Activated CD4-positive, alpha-beta T cell treated with anti-CD3 and anti-CD28 coated beads, Interleukin-2, Interleukin-4, amounts not matched to agents 100 ng/mL and 50 ng/mL, durations not matched to agents 16 hours and 8 hours (primary cell): ENCODE measurements around the gene FAN1.

Source experiments
- DNase-seq: peaks from one replicate; pipeline ENCODE4 v3.0.0-alpha.2; 2020; ENCODE audit warnings: low spot score

The FAN1 gene

DNA sequence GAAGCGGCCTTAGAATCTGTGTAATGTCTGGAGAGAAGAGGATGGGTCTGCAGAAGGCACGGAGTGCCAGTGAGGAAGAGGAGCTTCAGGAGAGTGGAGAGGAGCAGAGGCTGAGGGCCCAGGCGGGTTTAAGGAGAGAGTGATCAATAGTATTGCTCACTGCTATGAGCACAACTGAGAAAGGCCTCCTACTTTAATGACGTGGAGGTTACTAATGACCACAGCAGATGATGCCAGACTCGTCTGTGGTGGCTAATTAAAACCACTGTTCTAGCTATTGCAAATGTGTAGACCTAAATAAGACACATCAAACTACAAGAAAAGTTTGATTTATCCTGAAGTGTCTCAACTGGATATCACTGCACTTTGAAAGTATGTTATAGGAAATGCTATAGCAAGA lies 54.5 kb downstream of the FAN1 start:
- DNase-seq = no peak

DNA sequence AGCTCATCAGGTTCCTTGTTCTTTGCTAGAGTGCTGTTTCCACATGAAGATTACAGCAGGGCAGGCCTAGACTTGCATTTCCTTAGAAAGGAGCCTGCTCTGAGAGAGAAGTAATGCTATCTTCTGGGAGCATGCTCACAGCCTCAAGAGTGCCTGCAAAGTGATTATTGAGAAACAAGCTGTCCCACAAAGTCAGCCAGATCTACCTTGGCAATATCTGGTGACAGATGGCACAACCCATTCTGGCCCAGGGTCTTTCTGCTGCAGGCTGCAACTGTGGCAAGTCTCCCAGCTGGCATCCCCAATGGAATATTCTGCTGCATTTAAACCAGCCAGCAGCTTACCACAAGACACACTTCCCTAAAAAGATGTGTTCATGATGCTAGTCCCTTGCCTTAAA lies 58.4 kb downstream of the FAN1 start:
- no peak for DNase-seq

DNA sequence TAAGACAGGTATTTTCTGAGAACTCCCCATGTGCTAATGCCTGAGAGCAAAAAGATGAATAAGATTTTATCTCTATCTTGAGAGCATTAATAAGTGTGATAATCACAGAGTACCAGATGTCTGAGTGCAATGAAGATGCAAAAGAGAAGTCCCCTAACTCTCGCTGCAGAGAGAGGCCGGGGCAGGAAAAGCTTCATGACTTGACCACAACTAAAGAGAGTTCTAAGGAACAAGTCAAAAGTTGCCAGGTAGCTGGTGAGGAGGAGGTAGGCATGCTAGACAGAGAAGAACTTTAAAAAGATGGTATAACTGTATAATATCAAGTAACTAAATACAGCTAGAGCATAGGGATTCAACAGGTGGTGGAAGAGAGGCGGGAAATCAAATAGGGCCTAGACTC lies 58.9 kb downstream of the FAN1 start:
- DNase-seq = no peak

DNA sequence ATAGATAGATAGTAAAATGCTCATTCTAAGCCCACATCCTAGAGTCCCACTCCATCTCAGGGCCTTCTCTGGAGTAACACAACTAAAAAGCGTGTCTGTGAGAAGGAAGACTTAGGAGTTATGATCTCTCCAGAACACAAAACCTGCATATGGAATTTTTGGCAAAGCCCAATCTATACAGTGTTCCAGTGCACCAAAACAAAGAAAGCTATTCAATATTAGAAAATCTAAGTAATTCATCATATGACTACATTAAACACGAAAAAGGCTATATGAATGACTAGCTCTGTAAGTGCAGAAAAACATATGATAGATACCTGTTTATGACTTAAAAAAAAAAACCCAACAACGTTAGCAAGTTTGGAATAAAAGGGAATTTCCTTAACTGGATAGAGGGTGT lies 60.0 kb downstream of the FAN1 start:
- DNase-seq = no peak

- DNase-seq = no peak
Observed at GRCh38 chr15:30969724-30970123, 66.0 kb downstream of the FAN1 start.

DNA sequence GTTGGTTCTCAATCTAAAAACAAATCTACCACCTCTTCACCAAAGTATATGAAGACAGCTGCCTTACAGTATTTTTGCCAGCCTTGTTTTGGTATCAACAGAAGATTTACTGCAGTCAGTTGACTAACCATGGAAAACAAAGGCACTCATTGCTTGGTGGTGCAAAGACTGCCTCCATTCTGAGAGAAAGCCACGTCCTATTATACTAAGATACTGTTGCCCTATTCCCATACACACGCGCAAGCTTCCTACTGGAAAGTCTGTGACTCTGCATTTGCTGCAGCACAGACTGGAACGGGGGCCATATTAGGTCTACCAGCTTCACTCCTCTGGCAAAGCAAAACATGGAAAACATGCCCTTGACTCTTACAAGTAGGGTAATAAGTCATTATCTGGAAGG lies 69.7 kb downstream of the FAN1 start:
- no peak for DNase-seq

DNA sequence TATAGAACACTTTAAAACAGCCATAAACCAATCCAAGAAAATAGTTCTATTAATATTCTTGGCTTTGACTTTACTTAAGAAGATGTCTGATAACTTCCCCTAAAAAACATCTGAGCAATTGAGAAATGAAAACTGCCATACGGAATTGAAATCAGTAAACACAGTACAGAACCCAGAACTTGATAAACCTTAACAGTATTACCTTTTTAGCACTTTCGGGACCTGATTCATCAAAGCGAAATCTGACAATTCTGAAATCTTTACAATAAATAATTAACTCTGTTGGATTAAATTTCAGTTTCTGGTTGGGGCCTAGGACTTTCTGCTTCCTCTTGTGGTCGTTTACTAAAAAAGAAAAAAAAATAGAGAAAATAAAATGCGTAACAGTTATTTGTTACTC lies 70.4 kb downstream of the FAN1 start:
- no peak for DNase-seq

GRCh38 chr15:30978328-30978727 lies 74.6 kb downstream of the FAN1 start:
- DNase-seq = no peak

GRCh38 chr15:30979457-30979856 lies 75.7 kb downstream of the FAN1 start:
- DNase-seq = no peak

- DNase-seq = no peak
Observed at GRCh38 chr15:30984118-30984517, 80.4 kb downstream of the FAN1 start.

DNA sequence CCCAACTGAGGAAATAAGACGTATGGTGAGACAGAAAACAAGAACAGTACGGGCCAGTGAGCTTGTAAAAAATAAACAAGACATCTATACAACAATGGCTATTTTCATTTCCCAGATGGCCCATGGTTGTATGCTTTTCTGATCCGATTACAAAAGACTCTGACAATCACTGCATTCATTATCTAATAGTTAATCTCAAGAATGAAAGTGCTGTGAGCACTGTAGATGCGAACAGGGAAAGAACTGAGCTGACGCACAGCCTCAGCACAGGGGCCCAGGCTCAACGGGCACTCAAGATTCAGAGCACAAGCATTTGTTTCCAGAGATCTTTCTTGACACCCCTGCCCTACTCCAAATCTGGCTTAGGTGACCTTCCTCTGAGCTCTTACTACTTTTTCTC lies 80.8 kb downstream of the FAN1 start:
- DNase-seq = no peak

DNA sequence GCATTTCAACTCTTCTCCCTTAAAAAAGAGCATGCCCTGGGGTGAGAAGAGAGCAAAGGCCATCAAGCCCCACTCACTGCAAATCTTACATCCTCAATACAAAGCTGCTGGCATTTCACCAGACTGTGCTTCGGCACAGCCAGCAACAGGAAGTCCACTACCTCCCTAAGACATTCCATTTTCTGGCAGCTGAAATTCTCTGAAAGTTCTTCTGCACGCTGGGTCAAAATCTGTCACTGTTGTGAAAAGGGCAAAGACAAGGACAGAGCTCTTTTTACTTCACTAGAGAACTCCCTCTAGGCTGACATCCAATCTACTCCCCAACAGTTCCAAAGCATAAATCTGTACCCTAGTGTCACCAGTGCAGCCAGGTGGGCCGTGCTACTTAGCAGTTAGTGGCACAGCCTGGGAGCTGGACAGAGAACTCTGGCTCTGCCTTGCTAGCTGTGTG lies 81.4 kb downstream of the FAN1 start:
- DNase-seq = no peak

GRCh38 chr15:30990036-30990435 lies 86.3 kb downstream of the FAN1 start:
- no peak for DNase-seq

- DNase-seq = no peak
Observed at GRCh38 chr15:30990446-30991254, 86.9 kb downstream of the FAN1 start.

- peak; percentile 65 for DNase-seq
Observed at GRCh38 chr15:30991255-30992235, 87.8 kb downstream of the FAN1 start, which contains the start of gene MTMR10. Gene MTMR10 (minus strand): TSS chr15:30991628. CDS start chr15:30991506, 122 bp downstream.

DNA sequence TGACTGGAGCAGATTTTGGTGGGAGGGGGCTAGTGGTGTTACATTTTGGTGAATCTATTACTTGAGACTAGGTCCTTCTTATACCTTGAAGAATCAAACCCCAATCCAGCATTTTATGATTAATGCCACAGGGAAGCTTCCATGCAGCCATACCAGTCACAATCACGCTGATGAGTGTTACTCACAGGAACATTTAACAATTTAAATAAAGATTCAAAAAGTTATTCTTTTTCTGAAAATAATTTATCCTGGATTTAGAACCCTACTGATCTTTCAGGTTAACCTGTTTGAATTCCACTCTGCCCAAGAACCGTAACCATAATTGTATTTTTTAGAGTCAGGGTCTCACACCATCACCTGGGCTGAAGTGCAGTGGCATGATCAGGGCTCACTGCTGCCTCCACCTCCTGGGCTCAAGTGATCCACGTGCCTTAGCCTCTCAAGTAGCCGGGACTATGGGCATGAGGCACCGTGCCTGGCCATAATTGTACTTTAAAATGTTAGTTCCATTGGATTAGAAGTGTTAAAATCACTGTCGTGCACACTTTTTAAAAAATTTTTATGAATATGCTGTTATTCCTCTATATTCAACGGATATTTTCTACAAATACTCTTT lies 88.6 kb downstream of the FAN1 start:
- no peak for DNase-seq
